ENCODE data around the gene FRAS1. TPM values are rescaled to one million over a fixed set of nuclear protein-coding genes. Genes with fewer than 3 reads are reported as not detected.

FRAS1 gene
- total and polyA plus RNA-seq, 9 of the 15 experiments (the other 6 are each of a cell fraction or from before 2014, with no cell fraction given): under 0.01 to 0.11 (median 0.04) TPM; not detected in 2

DNA sequence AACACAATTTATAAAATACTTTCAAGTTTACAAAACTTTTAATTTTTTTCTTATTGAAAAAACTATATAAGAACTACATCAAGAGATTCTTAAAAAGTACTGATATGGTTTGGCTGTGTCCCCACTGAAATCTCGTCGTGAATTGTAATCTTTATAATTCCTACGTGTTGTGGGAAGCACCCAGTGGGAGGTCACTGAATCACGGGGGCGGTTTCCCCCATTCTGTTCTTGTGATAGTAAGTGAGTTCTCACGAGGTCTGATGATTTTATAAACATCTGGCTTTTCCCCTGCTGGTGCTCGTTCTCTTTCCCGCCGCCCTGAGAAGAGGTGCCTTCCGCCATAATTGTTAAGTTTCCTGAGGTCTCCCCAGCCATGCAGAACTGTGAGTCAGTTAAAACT, 88.5 kb downstream of the FRAS1 start (continued):
- TF ChIP-seq, protein P1, sequence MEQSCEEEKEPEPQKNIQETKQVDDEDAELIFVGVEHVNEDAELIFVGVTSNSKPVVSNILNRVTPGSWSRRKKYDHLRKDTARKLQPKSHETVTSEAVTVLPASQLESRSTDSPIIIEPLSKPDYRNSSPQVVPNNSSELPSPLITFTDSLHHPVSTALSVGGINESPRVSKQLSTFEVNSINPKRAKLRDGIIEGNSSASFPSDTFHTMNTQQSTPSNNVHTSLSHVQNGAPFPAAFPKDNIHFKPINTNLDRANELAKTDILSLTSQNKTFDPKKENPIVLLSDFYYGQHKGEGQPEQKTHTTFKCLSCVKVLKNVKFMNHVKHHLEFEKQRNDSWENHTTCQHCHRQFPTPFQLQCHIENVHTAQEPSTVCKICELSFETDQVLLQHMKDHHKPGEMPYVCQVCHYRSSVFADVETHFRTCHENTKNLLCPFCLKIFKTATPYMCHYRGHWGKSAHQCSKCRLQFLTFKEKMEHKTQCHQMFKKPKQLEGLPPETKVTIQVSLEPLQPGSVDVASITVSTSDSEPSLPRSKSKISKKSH (CRISPR knock-in tag; IDR thresholded peaks at IDR 0.05): no peak
- TF ChIP-seq PHF8 (IDR thresholded peaks at IDR 0.05; ENCODE audit: borderline replicate concordance, low read length) (no peak), ZNF57 (CRISPR knock-in tag; IDR thresholded peaks at IDR 0.05) (no peak), DPF2 (IDR thresholded peaks at IDR 0.05) (no peak), SMARCC2 (IDR thresholded peaks at IDR 0.05; ENCODE audit: low read depth) (no peak), HNRNPL (IDR thresholded peaks at IDR 0.05; ENCODE audit: low read depth, low read length) (no peak)
- TF ChIP-seq, protein P2, sequence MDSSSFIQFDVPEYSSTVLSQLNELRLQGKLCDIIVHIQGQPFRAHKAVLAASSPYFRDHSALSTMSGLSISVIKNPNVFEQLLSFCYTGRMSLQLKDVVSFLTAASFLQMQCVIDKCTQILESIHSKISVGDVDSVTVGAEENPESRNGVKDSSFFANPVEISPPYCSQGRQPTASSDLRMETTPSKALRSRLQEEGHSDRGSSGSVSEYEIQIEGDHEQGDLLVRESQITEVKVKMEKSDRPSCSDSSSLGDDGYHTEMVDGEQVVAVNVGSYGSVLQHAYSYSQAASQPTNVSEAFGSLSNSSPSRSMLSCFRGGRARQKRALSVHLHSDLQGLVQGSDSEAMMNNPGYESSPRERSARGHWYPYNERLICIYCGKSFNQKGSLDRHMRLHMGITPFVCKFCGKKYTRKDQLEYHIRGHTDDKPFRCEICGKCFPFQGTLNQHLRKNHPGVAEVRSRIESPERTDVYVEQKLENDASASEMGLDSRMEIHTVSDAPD (CRISPR knock-in tag; IDR thresholded peaks at IDR 0.05): no peak

DNA sequence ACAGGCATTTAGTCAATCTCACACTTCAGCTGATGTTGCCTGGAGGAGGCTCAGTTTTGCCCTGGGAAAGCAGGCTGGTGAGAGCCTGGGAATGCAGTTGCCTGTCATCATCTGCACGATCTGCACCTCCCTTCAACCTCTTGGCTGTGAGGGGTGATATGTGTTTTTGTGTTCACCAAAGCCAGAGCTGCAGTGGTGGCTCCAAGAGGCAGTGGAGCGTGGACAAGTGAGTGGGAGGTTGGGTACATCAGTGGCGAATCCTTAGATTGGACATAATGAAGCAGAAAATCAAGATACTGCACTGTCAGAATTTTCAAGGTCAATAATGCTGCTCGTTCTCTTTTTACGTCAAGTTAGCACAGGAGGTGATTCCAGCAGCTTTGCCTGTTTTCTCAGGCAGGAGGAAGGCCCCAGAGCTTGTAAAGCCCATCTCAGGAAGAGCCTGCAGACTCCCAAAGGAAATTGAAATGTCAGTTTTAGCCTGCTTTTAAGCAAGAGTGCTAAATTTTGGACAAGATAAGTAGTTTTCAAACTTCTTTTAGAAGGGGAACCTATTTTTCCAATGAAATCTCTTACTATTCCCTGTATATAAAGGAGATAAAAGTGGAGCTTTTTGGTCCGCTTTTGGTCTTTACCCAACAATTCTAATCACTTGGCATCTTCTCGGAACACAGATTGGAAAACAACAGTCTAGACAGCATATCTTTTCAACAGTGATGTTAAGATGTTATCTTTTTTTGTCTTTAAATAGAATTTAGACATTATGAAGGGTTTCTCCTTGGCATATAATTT, 92.8 kb downstream of the FRAS1 start:
- no peak for ATAC-seq
- no peak for FAIRE-seq
- no TSS peak for BruUV-seq (replicated peaks)
- intact Hi-C loops (cut with micrococcal nuclease) (no loop called here), in situ Hi-C loops (cut with MboI) (no loop called here)
- no peak for DNase-seq (ENCODE audit: extremely low read depth in 1 of 4, low spot score in 3 of 4)
- H3K4me2 ChIP-seq (ENCODE audit: insufficient read depth, low read length): no peak overlapping the region
- no peaks in the 10 kb centered on the region for H3K9me1 ChIP-seq (ENCODE audit: control insufficient read depth, insufficient read depth, low read length)
- no peak overlapping the region for H2AFZ ChIP-seq (ENCODE audit: low read depth, low read length)
- WGBS (ENCODE audit: insufficient coverage, low coverage, missing lambda C conversion rate): under 1% methylated on average over 7 of the region's 7 CpGs
- H3K4me1 ChIP-seq (replicated peaks in 1 of 2; ENCODE audit: control insufficient read depth in 2 of 2, insufficient read depth in 2 of 2, low read length in 2 of 2): no peaks in the 10 kb centered on the region
- POLR2A ChIA-PET: no interaction called here
- CTCF ChIA-PET (ENCODE audit: low intra/inter-chr PET ratio): no interaction called here
- no peak overlapping the region for H3K27ac ChIP-seq (ENCODE audit: extremely low read depth, low read depth, low read length)
- H3K9ac ChIP-seq (ENCODE audit: insufficient read depth in 1 of 2, low read depth in 2 of 2, low read length in 2 of 2): no peak overlapping the region
- no peaks in the 10 kb centered on the region for H3K9me3 ChIP-seq (replicated peaks; ENCODE audit: control insufficient read depth, insufficient read depth, low read depth, low read length)
- H3K36me3 ChIP-seq (ENCODE audit: control insufficient read depth, insufficient read depth, low read length): no peaks in the 10 kb centered on the region
- no peaks in the 10 kb centered on the region for H3K79me2 ChIP-seq (ENCODE audit: control insufficient read depth, insufficient read depth, low read length)
- no peaks in the 10 kb centered on the region for H4K20me1 ChIP-seq (replicated peaks; ENCODE audit: control insufficient read depth, insufficient read depth, low read length)
- 0 out of 5 replicates have a peak, but pooled peaks cover 0 to 5% of the 10 kb centered on the region in 2 experiments for H3K27me3 ChIP-seq (ENCODE audit: control insufficient read depth in 2 of 2, insufficient read depth in 2 of 2, low read length in 2 of 2)
- no peak overlapping the region for H3K4me3 ChIP-seq
- TF ChIP-seq, protein P3, sequence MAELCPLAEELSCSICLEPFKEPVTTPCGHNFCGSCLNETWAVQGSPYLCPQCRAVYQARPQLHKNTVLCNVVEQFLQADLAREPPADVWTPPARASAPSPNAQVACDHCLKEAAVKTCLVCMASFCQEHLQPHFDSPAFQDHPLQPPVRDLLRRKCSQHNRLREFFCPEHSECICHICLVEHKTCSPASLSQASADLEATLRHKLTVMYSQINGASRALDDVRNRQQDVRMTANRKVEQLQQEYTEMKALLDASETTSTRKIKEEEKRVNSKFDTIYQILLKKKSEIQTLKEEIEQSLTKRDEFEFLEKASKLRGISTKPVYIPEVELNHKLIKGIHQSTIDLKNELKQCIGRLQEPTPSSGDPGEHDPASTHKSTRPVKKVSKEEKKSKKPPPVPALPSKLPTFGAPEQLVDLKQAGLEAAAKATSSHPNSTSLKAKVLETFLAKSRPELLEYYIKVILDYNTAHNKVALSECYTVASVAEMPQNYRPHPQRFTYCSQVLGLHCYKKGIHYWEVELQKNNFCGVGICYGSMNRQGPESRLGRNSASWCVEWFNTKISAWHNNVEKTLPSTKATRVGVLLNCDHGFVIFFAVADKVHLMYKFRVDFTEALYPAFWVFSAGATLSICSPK (IDR thresholded peaks at IDR 0.05; ENCODE audit: borderline replicate concordance): no peak
- TF ChIP-seq, protein P4, sequence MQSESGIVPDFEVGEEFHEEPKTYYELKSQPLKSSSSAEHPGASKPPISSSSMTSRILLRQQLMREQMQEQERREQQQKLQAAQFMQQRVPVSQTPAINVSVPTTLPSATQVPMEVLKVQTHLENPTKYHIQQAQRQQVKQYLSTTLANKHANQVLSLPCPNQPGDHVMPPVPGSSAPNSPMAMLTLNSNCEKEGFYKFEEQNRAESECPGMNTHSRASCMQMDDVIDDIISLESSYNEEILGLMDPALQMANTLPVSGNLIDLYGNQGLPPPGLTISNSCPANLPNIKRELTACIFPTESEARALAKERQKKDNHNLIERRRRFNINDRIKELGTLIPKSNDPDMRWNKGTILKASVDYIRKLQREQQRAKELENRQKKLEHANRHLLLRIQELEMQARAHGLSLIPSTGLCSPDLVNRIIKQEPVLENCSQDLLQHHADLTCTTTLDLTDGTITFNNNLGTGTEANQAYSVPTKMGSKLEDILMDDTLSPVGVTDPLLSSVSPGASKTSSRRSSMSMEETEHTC (IDR thresholded peaks at IDR 0.05): no peak
- TF ChIP-seq CSDE1 (IDR thresholded peaks at IDR 0.05) (no peak), POLR2B (IDR thresholded peaks at IDR 0.05; ENCODE audit: low read depth, partially characterized antibody) (no peak), ETV1 (tag; conservative IDR thresholded peaks at IDR 0.05; ENCODE audit: low read depth) (no peak)
- TF ChIP-seq, protein P5, sequence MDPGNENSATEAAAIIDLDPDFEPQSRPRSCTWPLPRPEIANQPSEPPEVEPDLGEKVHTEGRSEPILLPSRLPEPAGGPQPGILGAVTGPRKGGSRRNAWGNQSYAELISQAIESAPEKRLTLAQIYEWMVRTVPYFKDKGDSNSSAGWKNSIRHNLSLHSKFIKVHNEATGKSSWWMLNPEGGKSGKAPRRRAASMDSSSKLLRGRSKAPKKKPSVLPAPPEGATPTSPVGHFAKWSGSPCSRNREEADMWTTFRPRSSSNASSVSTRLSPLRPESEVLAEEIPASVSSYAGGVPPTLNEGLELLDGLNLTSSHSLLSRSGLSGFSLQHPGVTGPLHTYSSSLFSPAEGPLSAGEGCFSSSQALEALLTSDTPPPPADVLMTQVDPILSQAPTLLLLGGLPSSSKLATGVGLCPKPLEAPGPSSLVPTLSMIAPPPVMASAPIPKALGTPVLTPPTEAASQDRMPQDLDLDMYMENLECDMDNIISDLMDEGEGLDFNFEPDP (CRISPR knock-in tag; IDR thresholded peaks at IDR 0.05): no peak
